HEK293T (cell line): ENCODE measurements around the gene UBAP1L.
"Not testable (repeated sequence)": the region's sequence is repeated elsewhere in the genome, so short reads cannot be mapped to it uniquely, and the experiment has no call there.

ENCODE experiments used
- CTCF ChIA-PET: fragments of 350-600 bp; formaldehyde crosslinking; extraction: SDS; loops from one replicate; lab custom pipeline; 2021; ENCODE audit warnings: antibody characterized with exemption, inconsistent platforms; lab: Yijun Ruan, JAX
- POLR2A ChIA-PET: fragments of 350-600 bp; formaldehyde crosslinking; extraction: SDS; loops from one replicate; lab custom pipeline; 2020; ENCODE audit warnings: antibody characterized with exemption, inconsistent platforms; lab: Yijun Ruan, JAX
- DNase-seq: peaks from one replicate; pipeline ENCODE4 v3.0.0; 2012; ENCODE audit warnings: mixed read lengths; ENCODE audit errors: extremely low spot score
- ARNT ChIP-seq: fragments of 450-650 bp; IDR thresholded peaks from 2 replicates; pipeline ENCODE4 v1.6.1; 2017; ENCODE audit warnings: mild to moderate bottlenecking
- BHLHE40 ChIP-seq: fragments of 450-650 bp; IDR thresholded peaks from 2 replicates; pipeline ENCODE4 v1.6.1; 2016; ENCODE audit warnings: mild to moderate bottlenecking, moderate library complexity, borderline replicate concordance
- CTBP1 ChIP-seq: fragments of 450-650 bp; IDR thresholded peaks from 2 replicates; pipeline ENCODE4 v1.6.1; 2016; ENCODE audit warnings: borderline replicate concordance
- ELF4 ChIP-seq: fragments of 450-650 bp; IDR thresholded peaks from 2 replicates; pipeline ENCODE4 v1.6.1; 2017; ENCODE audit warnings: antibody characterized with exemption
- FOXA1 ChIP-seq: fragments of 450-650 bp; IDR thresholded peaks from 2 replicates; pipeline ENCODE4 v1.6.1; 2016; ENCODE audit warnings: mild to moderate bottlenecking
- FOXK2 ChIP-seq: fragments of 450-650 bp; IDR thresholded peaks from 2 replicates; pipeline ENCODE4 v1.6.1; 2016; ENCODE audit warnings: mild to moderate bottlenecking
- FOXM1 ChIP-seq: fragments of 450-650 bp; IDR thresholded peaks from 2 replicates; pipeline ENCODE4 v1.6.1; 2017; ENCODE audit warnings: mild to moderate bottlenecking, borderline replicate concordance
- HDGF ChIP-seq: fragments of 450-650 bp; IDR thresholded peaks from 2 replicates; pipeline ENCODE4 v1.6.1; 2017; ENCODE audit warnings: antibody characterized with exemption, borderline replicate concordance
- L3MBTL2 ChIP-seq: fragments of 450-650 bp; conservative IDR thresholded peaks from 2 replicates; pipeline ENCODE4 v1.6.1; 2016; ENCODE audit warnings: mild to moderate bottlenecking
- LEF1 ChIP-seq: fragments of 450-650 bp; IDR thresholded peaks from 2 replicates; pipeline ENCODE4 v1.6.1; 2017; ENCODE audit warnings: mild to moderate bottlenecking, borderline replicate concordance
- NFRKB ChIP-seq: fragments of 450-650 bp; IDR thresholded peaks from 2 replicates; pipeline ENCODE4 v1.6.1; 2016; ENCODE audit warnings: mild to moderate bottlenecking, moderate library complexity
- PKNOX1 ChIP-seq: fragments of 450-650 bp; IDR thresholded peaks from 2 replicates; pipeline ENCODE4 v1.6.1; 2016
- SP1 ChIP-seq: fragments of 450-650 bp; IDR thresholded peaks from 2 replicates; pipeline ENCODE4 v1.6.1; 2017
- SUZ12 ChIP-seq: fragments of 450-650 bp; IDR thresholded peaks from 2 replicates; pipeline ENCODE4 v1.6.1; 2016; ENCODE audit warnings: mild to moderate bottlenecking
- TARDBP ChIP-seq: fragments of 450-650 bp; IDR thresholded peaks from 2 replicates; pipeline ENCODE4 v1.6.1; 2016
- ZNF384 ChIP-seq: fragments of 450-650 bp; IDR thresholded peaks from 2 replicates; pipeline ENCODE4 v1.6.1; 2016

Gene UBAP1L

GRCh38 chr15:65076486-65077290 lies 38.3 kb downstream of the UBAP1L start, which contains the start of gene KBTBD13:
Gene KBTBD13 (plus strand): TSS chr15:65076746. CDS start chr15:65076816, 70 bp downstream.
- POLR2A ChIA-PET = no interaction called here
- no peak for DNase-seq

GRCh38 chr15:65075607-65076395 lies 39.2 kb downstream of the UBAP1L start:
- DNase-seq, POLR2A ChIA-PET, CTCF ChIA-PET: not testable (repeated sequence)

More at GRCh38 chr15:65076486-65077290, 38.3 kb downstream of the UBAP1L start, which contains the start of gene KBTBD13:
- CTCF ChIA-PET = no interaction called here
- no peak for TF ChIP-seq FOXK2
- no peak for TF ChIP-seq PKNOX1
- TF ChIP-seq FOXA1 = no peak

GRCh38 chr15:65074946-65075345 lies 40.1 kb downstream of the UBAP1L start:
- DNase-seq, POLR2A ChIA-PET: not testable (repeated sequence)
- CTCF ChIA-PET = interaction anchor here (1.2 kb wide), 1 partner anchor 27 kb away, joined by 5 read pairs; no protein-coding TSS in a partner anchor

- ChIA-PET POLR2A (no interaction called here), CTCF (no interaction called here)
- no peak for DNase-seq
- TF ChIP-seq L3MBTL2 = no peak
- TF ChIP-seq SP1 = no peak
- no peak for TF ChIP-seq TARDBP
- no peak for TF ChIP-seq FOXA1
- no peak for TF ChIP-seq HDGF
- TF ChIP-seq ARNT = no peak
Observed at GRCh38 chr15:65072617-65073016, 42.4 kb downstream of the UBAP1L start.

GRCh38 chr15:65072027-65072426 lies 43.0 kb downstream of the UBAP1L start:
- POLR2A ChIA-PET = no interaction called here
- no peak for TF ChIP-seq SP1
- TF ChIP-seq FOXK2 = no peak
- no peak for TF ChIP-seq LEF1
- no peak for DNase-seq
- CTCF ChIA-PET = no interaction called here

GRCh38 chr15:65071381-65071811 lies 43.6 kb downstream of the UBAP1L start:
- CTCF ChIA-PET = no interaction called here
- POLR2A ChIA-PET = no interaction called here
- TF ChIP-seq NFRKB (no peak), ZNF384 (no peak), PKNOX1 (no peak), ELF4 (no peak), BHLHE40 (no peak), TARDBP (no peak), HDGF (no peak), LEF1 (no peak), FOXA1 (no peak), FOXK2 (no peak), CTBP1 (no peak), SUZ12 (no peak)
- no peak for DNase-seq

- TF ChIP-seq SUZ12 = no peak
- no peak for TF ChIP-seq SP1
- TF ChIP-seq HDGF = no peak
- no peak for TF ChIP-seq NFRKB
- TF ChIP-seq FOXK2 = no peak
- no peak for TF ChIP-seq ELF4
- TF ChIP-seq L3MBTL2 = no peak
- TF ChIP-seq LEF1 = no peak
- TF ChIP-seq FOXM1 = no peak
- TF ChIP-seq FOXA1 = no peak
- TF ChIP-seq BHLHE40 = no peak
- no peak for TF ChIP-seq TARDBP
- no peak for TF ChIP-seq CTBP1
- TF ChIP-seq ZNF384 = no peak
- no peak for TF ChIP-seq ARNT
- no peak for TF ChIP-seq PKNOX1
- ChIA-PET CTCF (no interaction called here), POLR2A (interaction anchor here (0.9 to 1.6 kb wide), 2 partner anchors 9 to 235 kb away, joined by 3 to 4 read pairs; partner anchors contain the start of gene RNU5B-1)
- DNase-seq = no peak
Observed at GRCh38 chr15:65069779-65070546, 45.0 kb downstream of the UBAP1L start.
